Brain microvascular endothelial cell (primary cell): ENCODE results near the gene IGFBP6.

ENCODE experiments used
- DNase-seq: peaks from one replicate; pipeline ENCODE4 v3.0.0-alpha.2; 2020
- H3K27ac ChIP-seq: fragments of 250-450 bp; sonication (Bioruptor Pico); 2 replicates; pipeline ENCODE4 v1.5.1; 2020; ENCODE audit warnings: mild to moderate bottlenecking, moderate library complexity
- H3K27me3 ChIP-seq: fragments of 250-450 bp; sonication (Bioruptor Pico); replicated peaks from 2 replicates; pipeline ENCODE4 v1.5.1; 2020; ENCODE audit warnings: mild to moderate bottlenecking
- H3K36me3 ChIP-seq: fragments of 250-450 bp; sonication (Bioruptor Pico); replicated peaks from 2 replicates; pipeline ENCODE4 v1.5.1; 2020; ENCODE audit warnings: mild to moderate bottlenecking
- H3K4me3 ChIP-seq: 2 replicates; pipeline ENCODE4 v1.5.1; 2011; ENCODE audit warnings: low read depth, mild to moderate bottlenecking, control low read depth, low read length, moderate library complexity
- in situ Hi-C: cut with HindIII; loops from 2 replicates; pipeline ENCODE4 v1.10.0; 2017; ENCODE audit warnings: low sequenced_read_pairs, low pct_ligation_motif_present
- TF ChIP-seq, protein P1 (sequence below): IDR thresholded peaks from 2 replicates; pipeline ENCODE4 v1.5.1; 2011; ENCODE audit warnings: low read depth, mild to moderate bottlenecking, moderate library complexity, low read length, control low read depth, inconsistent platforms; ENCODE audit errors: missing control alignments

The IGFBP6 gene

DNA sequence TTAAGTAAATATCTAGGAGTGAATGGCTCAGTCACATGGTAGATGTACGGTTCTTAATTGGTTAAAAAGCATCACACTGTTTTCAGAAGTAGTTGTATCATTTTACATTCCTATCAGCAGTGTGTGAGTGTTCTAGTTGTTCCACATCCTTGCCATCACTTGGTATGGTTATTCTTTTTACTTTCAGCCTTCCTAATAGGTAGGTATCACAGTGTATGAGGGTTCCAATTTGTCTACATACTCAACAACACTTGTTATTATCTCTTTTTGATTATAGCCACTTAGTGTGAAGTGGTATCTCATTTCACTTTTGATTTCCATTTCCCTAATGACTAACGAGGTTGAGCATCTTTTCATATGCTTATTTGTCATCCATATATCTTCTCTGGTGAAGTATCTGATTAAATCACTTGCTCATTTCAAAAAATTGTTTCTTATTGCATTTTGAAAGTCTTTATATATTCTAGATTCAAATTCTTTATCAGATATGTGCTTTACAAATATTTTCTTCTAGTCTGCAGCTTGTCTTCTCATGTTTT is 14.8 kb upstream of the IGFBP6 start:
- Histone ChIP-seq H3K36me3 (no peaks in the 10 kb centered on the region), H3K4me3 (no peak overlapping the region), H3K27ac (no peak overlapping the region), H3K27me3 (no peaks in the 10 kb centered on the region)
- in situ Hi-C loops = no loop called here
- TF ChIP-seq, protein P1, sequence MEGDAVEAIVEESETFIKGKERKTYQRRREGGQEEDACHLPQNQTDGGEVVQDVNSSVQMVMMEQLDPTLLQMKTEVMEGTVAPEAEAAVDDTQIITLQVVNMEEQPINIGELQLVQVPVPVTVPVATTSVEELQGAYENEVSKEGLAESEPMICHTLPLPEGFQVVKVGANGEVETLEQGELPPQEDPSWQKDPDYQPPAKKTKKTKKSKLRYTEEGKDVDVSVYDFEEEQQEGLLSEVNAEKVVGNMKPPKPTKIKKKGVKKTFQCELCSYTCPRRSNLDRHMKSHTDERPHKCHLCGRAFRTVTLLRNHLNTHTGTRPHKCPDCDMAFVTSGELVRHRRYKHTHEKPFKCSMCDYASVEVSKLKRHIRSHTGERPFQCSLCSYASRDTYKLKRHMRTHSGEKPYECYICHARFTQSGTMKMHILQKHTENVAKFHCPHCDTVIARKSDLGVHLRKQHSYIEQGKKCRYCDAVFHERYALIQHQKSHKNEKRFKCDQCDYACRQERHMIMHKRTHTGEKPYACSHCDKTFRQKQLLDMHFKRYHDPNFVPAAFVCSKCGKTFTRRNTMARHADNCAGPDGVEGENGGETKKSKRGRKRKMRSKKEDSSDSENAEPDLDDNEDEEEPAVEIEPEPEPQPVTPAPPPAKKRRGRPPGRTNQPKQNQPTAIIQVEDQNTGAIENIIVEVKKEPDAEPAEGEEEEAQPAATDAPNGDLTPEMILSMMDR = no peak
- no peak for DNase-seq

DNA sequence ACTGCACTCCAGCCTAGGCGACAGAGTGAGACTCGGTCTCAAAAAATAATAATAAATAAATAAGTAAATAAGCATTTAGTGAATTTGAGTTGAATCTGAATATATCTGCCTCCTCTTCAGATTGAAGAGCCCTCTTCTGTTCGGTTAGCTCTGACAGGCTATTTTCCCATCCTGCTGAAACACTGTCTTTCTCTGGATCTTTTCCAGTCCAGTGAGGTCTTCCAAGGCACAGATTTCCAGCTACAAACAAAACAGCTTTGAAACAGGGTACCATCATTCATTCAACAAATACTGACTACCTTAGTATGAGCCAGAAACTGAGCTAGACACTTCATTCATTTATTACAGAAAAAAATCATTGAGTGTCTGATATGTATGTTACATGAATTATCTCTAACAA is 11.1 kb upstream of the IGFBP6 start:
- TF ChIP-seq, protein P1 = no peak
- no peaks in the 10 kb centered on the region for H3K36me3 ChIP-seq
- in situ Hi-C loops = no loop called here
- no peak for DNase-seq
- no peak overlapping the region for H3K27ac ChIP-seq
- no peak overlapping the region for H3K4me3 ChIP-seq
- H3K27me3 ChIP-seq = no peaks in the 10 kb centered on the region

DNA sequence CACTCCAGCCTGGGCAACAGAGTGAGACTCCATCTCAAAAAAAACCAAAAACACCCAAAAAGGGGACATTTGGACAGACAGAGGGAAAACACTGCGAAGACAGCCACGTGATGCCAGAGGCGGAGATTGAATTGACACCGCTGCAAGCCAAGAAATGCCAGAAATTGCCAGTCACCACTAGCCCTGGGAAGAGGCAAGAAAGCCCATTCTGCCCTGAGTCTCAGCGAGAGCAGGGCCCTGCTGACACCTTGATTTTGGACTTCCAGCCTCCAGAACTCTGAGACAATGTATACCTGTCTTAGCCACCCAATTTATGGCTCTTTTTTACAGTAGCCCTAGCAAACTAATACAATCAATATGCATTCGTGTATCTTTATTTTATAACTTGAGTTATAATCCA is 7.4 kb upstream of the IGFBP6 start:
- TF ChIP-seq, protein P1 = no peak
- no peak for DNase-seq
- no peak overlapping the region for H3K27ac ChIP-seq
- in situ Hi-C loops = no loop called here
- no peaks in the 10 kb centered on the region for H3K27me3 ChIP-seq
- H3K36me3 ChIP-seq = no peaks in the 10 kb centered on the region
- no peak overlapping the region for H3K4me3 ChIP-seq

DNA sequence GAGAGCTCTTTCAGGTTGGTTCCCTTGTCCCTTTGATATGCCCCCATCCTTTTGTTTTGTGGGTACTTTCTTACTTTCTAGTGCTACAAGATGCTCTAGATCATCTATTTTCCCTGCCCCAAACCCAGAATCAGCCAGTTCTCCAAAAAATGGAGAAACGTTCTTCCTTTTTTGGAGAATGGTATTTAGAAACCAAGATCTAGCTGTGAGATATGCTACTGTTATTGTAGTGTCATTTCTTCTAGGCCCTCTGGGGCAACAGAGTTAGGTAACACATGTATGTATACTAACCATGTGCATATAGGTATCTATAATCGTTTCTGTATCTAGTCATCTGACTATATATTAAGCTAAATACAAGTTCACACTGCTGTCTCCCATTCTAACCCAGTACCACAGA is 6.9 kb upstream of the IGFBP6 start:
- Histone ChIP-seq H3K27ac (no peak overlapping the region), H3K4me3 (no peak overlapping the region), H3K27me3 (no peaks in the 10 kb centered on the region), H3K36me3 (no peaks in the 10 kb centered on the region)
- DNase-seq = no peak
- in situ Hi-C loops = no loop called here
- TF ChIP-seq, protein P1 = no peak

DNA sequence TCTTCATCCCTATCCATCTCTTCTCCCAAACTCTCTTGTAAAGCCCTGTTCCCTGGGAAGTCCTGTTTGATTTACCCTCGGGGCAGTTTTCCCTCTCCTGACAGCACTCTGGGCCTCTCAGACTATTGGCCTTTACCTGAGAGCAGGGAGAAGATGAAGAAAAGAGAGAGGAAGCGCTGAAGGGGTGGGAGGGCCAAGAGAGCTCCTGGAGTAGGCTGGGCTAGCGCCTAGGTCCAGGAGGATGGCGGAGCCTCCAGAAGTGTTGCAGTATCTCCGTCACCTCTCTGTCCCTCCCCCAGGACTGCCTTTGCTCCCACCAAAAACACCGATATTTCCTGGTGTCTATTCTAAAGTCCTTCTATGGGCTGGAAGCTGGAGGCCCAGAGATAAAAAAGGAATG is 5.7 kb upstream of the IGFBP6 start:
- in situ Hi-C loops = no loop called here
- no peak for DNase-seq
- no peak overlapping the region for H3K4me3 ChIP-seq
- H3K27ac ChIP-seq = no peak overlapping the region
- H3K27me3 ChIP-seq = no peaks in the 10 kb centered on the region
- TF ChIP-seq, protein P1 = no peak
- H3K36me3 ChIP-seq = no peaks in the 10 kb centered on the region

DNA sequence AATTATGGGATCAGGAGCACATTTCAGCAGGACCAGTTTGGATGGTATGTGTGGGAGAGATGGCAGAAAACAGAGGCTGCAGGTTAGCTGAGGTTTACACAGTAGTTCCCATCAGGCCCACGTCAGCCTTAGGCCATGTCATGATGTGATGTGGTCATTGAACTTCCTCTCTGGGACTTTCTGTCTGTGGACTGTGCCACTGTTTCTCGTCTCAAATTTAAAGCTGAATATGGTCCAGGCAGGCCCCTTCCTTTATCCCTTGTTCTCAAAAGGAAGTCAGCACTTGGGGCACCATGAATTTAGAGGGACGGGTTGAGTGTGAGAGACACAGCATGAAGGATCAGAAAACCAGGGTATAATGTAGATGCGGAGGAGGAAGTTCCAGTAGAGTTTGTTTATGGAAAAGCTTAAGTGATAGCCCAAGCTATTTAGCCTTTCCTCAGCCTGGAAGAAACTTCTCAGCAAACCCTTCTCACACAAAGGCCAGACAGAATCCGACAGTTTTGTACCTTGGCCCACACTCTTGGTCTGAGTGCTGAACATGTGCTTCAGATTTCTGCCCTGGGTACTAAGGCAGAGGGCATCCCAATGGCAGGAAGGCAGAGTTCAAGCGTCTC is 3.6 kb upstream of the IGFBP6 start:
- Histone ChIP-seq H3K4me3 (no peak overlapping the region), H3K36me3 (no peaks in the 10 kb centered on the region), H3K27ac (no peak overlapping the region), H3K27me3 (no peaks in the 10 kb centered on the region)
- TF ChIP-seq, protein P1 = no peak
- in situ Hi-C loops = no loop called here
- DNase-seq = no peak
